HG03196 (cell line): ENCODE data around the gene NXN.
"Not testable (repeated sequence)": the region's sequence is repeated elsewhere in the genome, so short reads cannot be mapped to it uniquely, and the experiment has no call there.

Experiments
- ATAC-seq: cut with Tn5 transposase; IDR thresholded peaks from one replicate; pipeline ENCODE4 v1.9.1; 2021; ENCODE audit not compliant: unreplicated experiment

The NXN gene

DNA sequence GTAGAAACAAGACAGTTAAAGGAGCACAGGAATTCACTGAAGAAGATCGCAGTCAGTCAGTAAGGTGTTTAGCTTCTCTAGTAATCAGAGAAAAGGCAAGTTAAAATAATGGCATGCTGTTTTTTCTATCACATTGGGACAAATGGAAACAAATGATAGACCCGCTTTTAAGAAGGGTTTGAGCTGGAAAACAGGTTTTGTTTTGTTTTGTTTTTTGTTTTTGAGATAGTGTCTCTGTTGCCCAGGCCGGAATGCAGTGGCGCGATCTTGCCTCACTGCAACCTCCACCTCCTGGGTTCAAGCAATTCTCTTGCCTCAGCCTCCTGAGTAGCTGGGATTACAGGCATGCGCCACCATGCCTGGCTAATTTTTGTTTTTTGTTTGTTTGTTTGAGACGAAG, 193.7 kb downstream of the NXN start:
- ATAC-seq: not testable (repeated sequence)

DNA sequence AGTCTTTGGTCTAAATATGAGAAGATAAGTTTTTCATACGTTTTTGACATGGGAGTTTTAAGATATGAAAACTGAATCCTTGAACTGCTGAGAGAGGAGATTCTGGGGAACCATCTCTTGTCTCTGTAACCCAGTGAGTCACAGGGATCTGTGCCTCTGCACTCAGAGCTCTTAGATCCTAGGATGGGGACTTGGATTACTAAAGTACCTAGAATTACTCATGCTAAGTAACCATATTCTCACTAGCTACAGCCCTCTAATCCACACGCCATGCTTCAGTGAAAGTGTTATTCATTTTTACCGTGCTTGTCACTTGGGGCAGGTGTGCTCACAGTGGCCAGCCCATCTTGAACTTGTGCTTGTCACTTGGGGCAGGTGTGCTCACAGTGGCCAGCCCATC, 195.4 kb downstream of the NXN start:
- no peak for ATAC-seq

DNA sequence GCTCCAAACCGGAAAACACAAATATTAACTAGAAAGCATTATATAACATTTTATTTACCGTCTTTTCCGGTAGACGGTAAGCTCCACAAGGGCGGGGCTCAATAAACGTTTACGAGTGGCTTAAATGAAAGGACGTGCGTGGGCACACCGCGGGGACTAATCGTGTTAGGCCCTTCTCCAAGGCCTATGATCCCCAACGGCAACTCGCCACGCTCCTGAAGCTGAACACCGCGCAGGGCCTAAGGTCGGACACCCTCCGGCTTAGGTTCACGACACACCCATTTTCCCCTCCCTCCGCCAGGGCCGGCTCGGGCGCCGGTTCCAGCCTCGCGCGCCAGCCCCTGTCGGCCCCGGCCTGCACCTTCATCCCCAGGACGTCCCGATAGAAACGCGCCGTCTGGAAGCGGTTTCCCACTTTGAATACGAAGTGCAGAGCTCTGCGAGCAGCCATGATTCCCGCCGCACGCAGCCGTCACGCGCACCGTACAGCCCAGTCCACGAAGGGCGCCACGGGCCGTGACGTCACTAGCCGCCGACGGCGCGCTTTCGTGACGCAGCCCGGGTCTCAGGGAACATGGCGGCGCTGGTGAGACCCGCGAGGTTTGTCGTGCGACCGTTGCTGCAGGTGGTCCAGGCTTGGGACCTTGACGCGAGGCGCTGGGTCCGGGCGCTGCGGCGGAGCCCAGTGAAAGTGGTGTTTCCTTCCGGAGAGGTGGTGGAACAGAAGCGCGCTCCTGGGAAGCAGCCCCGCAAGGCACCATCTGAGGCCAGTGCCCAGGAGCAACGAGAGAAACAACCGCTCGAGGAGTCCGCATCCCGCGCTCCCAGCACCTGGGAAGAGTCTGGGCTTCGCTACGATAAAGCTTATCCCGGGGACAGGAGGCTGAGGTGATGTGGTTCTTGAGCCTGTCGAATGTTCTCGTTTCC, 197.5 kb downstream of the NXN start, which contains the start of the genes GLOD4 and MRM3:
GLOD4 (minus strand) TSS at position 476 of the 927 bp plus-strand sequence; CDS start at position 451, 25 bp downstream.
MRM3 (plus strand) TSS at position 549 of the 927 bp plus-strand sequence; CDS start at position 575, 26 bp downstream.
- peak; percentile 84 for ATAC-seq

DNA sequence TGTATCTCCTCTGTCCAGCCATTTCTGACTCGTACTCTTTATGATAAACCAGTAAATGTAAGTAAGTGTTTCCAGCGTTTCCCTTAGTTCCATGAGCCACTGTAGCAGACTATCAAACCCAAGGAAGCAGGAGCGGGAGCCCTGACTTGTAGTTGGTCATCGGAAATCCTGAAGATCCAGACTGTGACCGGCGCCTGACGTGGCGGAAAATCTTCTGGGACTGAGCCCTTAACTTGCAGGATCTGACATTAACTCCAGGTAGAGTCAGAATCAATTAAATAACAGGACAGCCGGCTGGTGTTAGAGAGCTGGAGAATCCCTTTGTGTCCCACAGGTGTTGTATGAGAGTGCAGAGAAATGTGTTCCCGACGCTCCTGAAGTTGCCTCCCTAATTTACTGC, 201.5 kb downstream of the NXN start:
- ATAC-seq: no peak

DNA sequence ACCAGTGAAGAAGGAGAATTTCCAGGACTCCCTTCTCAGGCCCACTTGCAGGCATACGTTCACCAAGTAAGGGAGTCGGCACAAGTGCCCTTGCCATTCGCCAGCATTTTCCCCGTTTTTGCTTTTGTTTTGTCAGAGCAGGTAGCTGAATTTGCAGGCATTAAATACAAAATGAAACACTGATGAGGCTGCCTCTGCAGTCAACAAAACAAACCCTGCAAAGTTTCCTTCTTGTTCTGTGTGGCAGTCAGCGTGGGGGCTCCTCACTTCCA, 205.3 kb downstream of the NXN start:
- no peak for ATAC-seq

DNA sequence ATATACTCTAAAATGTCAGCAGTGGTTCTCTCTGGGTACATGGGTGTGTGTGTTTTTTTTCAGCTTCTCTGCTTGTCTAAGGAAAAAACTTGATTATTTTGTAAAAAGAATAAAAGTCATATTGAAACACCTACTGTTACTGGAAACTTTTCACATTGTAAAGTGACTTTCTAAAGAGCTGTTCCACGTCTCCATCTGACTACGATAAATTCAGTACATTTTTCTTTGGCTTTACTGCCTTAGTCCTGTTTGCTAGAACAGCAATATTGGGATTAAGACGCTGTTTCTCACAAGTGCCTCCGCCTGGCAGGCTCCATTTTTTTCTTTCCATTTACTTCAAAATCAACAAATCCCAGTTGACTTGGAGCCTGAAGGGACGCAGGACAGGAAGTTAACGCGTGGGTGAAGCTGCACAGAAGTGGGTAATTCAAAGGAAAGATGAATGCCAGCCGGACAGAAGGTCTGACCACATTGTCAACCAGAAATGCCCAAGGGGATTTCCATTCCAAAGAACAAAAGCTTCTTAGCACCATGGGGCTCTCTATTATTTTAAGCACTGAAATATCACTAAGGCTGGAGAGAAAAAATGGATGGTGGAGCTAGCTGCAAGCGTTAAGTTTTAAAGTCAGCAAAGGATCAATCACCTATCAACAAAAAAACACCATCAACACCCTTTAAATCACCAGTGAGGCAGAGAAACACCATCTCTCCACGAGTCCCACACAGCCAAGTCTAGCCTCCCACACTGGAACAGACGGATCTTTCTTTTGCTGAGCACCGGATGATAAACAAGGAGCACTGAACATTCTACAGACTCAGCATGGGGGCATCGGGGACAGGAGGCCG, 205.9 kb downstream of the NXN start:
- no peak for ATAC-seq

DNA sequence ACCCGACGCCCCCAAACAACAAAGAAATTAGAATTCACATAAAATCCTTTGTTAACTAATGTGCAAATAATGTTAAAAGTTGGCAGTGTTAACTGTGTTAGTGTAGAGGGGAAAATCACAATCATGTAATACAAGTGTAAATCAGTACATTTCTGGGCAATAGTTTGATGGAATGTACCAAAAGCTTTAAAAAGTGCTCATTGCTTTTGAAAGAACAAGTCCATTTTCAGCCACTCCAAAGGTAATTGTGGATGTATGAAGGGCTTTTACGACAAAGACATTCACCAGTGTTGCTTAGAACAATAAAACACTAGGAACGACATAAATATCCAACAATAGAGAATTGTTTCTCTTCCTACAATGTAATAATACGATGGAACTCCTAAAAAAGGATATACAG, 206.6 kb downstream of the NXN start:
- no peak for ATAC-seq

DNA sequence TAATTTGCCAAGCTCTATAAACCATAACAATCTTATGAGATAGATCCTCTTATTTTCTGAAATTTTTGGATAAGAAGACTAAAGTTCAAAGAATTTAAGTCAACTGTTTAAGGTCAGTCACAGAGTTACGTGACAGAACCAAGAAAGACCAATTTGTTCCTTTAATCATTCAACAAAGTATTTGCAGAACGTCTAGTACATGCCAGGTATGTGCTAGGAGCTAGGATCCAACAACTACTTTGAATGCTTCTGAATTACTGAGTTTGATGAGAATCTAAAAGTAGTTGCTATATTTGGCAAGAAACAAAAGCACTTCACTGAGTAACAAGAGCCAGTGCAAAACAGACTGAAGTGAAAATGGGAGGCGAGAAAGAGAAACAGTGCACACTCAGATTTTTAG, 212.5 kb downstream of the NXN start:
- ATAC-seq: no peak

DNA sequence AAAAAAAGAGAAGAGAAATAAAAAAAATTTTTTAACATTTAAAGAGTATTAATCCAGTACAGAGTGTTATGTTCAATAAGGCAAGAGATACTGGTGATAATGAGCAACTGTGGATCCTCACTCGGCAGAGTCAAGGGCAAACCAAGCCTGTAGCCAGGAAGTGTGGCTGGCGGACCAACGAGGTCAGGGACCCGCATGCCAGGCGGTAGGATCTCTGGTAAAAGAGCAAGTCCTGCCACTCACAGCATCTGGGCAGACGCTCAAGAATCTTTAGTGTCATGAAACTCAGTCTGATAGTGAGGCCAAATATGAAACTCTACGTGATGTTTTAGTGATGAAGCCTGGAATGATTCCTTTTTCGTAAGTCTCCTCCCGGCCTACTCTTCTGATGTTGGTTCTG, 219.2 kb downstream of the NXN start:
- ATAC-seq: no peak

DNA sequence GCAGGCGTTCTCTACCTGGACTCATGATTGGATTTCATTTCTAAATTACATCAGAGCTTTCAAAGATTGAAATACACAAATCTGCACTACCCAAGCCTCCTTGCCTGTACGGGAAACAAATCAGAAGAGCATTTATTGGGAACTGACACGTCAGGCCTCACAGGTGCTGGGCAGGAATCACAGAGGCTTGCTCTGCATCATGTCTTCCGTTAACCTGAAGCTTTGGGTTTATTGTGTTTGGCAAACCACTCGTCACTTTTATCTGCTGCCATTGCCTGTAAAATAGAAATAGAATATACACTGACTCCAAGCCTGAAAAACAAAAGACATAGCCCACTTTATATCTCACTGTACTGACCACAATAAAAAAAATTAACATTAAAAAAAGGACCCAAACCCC, 219.6 kb downstream of the NXN start:
- ATAC-seq: no peak

DNA sequence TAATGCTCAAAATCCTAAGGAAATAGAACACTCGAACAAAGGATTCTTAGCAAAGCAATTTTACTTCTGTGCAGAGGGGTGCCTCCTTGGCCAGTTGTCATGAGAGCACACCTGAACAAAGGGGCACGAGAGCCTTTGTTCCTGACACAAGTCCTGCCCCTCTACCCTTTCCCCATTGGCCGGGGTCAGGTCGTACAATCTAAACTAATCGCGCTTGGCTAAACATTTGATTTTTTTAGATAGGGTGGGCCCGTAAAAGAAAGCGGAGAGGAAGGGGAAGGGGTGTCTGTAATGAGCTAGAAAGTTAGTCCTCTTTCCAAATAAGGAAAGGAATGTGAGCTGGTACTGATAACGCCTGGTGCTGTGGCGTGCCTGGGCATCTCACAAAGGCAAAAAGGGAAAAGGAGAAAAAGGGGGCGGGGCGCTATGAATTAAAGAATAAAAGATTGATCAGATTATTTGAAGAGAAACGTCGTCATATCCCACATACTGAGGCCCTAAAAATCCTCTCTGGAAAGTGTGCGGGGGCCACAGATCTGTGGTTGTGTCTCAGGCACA, 223.5 kb downstream of the NXN start:
- ATAC-seq: not testable (repeated sequence)

DNA sequence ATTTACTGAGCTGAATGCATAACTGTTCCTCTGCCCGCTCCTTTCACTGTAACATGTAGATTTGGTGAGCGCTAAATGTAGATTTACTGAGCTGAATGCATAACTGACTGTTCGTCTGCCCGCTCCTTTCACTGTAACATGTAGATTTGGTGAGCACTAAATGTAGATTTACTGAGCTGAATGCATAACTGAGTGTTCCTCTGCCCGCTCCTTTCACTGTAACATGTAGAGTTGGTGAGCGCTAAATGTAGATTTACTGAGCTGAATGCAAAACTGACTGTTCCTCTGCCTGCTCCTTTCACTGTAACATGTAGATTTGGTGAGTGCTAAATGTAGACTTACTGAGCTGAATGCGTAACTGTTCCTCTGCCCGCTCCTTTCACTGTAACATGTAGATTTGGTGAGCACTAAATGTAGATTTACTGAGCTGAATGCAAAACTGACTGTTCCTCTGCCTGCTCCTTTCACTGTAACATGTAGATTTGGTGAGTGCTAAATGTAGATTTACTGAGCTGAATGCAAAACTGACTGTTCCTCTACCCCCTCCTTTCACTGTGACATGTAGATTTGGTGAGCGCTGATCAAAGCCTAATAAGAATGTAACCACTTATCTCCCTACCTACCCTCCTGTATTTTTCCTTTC, 224.1 kb downstream of the NXN start:
- not testable (repeated sequence) for ATAC-seq

DNA sequence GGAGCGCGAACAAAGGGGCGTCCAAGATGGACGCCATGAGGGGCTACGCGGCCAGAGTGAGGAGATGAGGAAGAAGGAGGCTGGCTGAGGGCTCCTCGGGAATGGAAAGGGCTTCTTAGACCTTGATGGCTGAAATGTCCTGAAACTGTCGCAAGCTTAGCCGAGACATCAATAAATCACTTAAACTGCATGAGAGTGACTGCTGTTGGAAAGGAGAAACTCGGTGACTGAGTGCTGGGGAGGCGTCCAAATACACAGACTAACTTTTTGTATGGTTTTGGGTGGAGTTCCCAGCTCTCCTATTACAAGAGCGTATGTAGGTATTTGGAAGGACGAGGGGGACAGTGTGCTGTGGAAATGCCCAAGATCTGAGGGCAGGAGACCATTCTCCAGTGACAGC, 226.2 kb downstream of the NXN start:
- no peak for ATAC-seq

DNA sequence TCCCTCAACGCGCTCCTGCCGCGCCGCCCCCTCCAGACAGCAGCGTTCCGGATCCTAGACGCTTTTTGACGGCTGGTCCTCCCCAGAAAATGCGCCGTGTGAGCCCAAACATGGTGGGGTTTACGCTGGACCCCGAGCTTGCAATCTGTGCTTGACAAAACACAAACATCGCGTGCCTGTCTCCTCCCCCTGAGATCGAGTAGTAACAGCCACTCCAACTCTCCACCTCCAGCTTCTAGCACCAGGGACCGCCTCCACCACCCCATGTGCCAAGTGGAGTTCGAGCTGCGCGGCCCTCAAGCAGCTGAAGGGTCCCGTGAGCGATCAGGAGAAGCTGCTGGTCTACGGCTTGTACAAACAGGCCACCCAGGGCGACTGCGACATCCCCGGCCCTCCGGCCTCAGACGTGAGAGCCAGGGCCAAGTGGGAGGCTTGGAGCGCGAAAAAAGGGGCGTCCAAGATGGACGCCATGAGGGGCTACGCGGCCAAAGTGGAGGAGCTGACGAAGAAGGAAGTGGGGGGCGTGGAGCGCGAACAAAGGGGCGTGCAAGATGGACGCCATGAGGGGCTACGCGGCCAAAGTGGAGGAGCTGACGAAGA, 226.9 kb downstream of the NXN start:
- no peak for ATAC-seq

DNA sequence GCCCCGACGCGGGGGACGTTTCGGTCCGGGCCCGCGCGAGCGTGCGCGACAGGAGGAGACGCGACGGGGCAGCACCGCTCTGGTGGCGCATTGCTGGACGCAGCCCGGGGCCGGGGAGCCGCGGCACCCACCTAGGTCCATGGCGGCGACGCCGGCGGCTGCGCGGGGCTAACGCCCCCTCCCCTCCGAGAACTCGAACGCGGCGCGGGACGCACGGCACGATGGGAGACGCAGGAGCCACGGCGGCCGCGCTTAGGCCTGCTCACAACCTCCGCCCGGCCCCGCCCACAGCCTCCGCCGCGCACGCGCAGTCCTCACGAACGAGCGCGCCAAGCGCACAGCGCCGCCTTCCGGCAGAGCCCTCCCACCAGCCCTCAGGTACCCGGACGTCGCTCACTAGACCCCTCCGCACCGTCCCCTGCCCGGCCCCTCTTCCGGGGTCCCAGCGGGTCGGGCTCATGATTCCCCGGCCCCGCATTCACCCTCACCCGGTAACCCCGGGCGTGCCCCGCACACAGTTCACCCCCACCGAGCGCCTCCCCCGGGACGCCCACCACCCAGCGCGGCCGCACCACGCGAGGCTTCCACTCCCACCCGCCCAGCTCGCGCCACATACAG, 227.5 kb downstream of the NXN start, which contains the start of gene GEMIN4:
GEMIN4 (minus strand) TSS at position 263 of the 618 bp plus-strand sequence; CDS start at position 141, 122 bp downstream.
- peak; percentile 84 for ATAC-seq

DNA sequence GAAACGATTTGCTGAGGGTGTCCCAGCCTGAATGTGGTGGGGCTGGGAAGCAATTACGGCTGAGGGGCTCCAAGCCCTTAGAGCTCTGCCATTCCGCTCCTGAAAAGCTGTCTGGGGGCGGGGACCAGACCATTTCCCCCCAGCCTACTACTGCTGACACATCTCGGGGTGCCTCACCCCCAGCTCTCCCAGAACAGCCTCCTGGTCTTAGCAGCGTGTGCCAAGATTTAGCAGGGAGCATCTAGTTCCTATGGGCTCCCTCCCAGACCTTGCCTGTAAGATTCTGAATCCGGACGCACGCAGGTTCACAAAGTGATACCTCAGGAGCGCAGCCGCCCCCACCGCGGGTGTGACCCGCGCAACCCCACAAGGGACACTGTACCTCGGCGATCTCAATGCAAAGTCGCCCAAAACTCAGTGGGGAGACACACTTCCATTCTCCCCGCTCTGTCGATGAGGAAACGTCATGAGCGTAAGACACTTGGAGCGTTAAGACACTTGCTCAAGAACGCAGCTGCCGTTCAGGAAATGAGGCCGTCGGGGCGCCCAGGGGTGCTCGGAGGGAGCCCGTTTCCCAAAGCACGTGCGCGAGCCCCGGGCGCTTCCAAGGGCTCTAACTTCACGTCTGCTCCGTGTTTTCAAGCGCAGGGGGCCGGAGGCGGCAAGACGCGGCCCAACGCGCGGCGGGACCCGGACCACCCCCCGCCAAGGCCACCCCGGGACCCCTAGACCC, 228.1 kb downstream of the NXN start:
- ATAC-seq: peak; percentile 37

DNA sequence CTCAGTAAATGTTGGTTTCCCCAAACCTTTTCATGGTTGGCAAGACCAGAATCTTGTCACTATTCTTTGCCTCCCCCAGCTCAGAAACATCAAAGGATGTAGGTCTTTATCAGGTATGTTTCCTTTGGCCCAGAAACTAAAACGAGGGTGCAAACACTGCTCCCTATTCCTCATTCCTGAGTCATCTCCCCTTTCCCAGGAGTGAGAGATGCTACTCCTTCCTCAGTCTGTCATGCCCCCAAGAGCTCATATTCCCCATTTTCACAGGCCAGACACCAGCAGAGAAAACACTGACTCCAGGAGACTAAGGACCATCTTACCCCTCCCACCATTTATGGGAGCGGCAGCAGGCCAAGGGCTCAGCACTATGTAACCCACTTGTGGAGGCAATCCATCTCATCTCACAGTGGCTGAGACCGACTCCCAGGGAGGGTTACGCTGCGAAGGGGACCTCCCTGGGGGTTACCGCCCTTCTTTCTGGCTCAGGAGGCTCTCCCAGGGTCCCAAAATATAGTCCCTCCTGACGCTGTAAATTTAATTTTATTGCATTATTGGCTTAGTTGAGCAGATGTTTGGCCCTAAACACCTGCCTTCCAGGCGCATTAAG, 229.0 kb downstream of the NXN start:
- ATAC-seq: no peak

DNA sequence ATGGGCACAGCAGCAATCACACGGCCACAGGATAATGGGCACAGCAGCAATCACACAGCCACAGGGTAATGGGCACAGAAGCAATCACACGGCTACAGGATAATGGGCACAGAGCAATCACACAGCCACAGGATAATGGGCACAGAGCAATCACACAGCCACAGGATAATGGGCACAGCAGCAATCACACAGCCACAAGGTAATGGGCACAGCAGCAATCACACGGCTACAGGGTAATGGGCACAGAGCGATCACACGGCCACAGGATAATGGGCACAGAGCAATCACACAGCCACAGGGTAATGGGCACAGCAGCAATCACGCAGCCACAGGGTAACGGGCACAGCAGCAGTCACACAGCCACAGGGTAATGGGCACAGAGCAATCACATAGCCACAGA, 230.2 kb downstream of the NXN start:
- ATAC-seq: not testable (repeated sequence)
